HG02610 (cell line): ENCODE measurements around the gene A4GNT.

Experiments
- ATAC-seq: cut with Tn5 transposase; IDR thresholded peaks from one replicate; pipeline ENCODE4 v1.9.1; 2021; ENCODE audit warnings: mild to moderate bottlenecking, moderate library complexity; ENCODE audit not compliant: unreplicated experiment

The A4GNT gene

DNA sequence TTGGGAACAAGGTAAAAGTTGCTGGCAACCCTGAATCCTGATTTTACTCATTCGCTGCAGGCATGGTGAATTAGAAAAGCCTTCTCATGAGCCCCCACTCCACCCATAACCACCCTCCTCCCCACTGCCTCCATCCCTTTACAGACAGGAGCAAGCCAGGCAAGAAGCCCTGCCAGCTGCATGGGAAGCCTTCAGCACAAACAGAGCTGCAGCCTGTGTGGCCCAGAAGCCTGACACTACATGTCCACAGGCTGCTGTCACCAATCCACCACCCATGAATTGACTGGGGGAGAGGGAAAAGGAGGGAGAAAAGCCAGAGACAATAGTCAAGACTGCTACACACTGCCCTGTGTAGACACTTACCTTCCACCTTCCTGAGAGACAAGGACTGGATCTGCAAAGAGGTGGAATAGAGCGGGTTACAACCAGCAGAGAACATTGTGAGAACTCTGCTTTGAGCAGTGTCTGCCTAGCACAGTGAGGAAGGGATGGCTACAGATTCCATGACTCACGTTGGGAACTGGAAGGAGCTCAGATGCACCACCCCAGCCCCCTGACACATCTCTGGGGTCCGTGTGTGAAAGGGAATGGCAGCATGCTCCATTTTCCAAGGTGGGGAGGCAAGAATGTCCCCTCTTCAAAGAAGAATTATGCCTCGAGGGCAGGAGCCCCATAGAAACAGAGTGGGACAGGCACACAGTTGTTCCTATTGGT, 50.7 kb downstream of the A4GNT start:
- ATAC-seq, result no peak

DNA sequence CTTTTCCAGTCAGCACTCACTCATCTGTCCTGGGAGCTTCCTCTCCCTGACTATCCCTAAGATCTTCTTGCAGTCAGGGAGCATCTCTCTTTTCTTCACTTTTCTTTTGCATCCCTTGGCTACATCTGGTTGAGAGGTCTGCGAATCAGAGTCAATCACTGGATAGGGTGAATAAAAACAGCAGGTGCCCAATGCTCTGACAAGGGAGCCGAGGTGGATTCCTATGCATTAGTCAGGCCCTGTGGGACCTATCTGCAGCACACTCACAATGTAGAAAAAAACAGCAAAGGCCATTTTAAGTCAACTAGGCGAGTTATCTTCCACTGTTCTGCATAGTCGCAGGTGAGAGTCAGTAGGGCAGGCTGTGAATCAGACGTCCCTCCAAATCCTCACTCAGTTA, 52.3 kb downstream of the A4GNT start:
- no peak for ATAC-seq

DNA sequence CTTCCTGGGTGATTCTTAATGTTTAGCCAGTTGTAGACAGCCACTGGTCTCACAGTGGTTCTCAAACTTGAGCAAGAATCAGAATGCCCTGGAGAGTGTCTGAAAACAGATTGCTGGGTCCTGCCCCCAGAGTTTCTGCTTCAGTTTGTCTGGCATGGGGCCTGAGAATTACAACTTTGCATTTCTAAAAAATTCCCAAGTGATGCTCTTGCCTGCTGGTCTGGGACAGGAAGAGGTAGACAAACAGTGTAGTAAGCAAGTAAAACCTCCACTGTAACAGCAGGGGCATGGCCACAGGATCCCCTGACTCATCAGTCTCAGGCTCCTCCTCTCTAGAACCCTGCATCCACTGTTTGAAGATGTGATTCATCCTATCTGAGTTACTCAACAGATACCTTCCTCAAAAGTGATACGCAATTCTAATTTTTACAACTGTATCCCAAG, 53.3 kb downstream of the A4GNT start:
- ATAC-seq, result no peak

DNA sequence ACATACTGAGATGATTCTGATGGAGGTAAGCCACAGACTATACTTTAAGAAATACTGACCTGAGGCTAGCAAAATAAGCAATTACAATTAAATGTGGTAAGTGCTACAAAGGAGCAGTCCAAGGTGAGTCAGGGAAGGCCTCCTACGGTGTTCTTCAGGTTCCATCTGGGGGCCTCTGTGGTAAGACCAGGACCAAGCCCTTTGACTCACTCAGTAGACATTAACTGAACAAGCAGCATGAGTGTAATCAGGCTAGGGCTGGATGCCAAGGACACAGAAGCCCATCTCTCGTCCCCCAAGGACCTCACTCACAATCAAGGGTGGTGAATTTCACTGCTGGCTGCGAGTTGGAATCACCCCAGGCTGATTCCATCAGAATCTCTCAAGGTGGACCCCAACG, 54.1 kb downstream of the A4GNT start:
- ATAC-seq, result no peak
